ENCODE data around the gene CDH4.

Gene CDH4

GRCh38 chr20:61312925-61313324 lies 60.9 kb downstream of the CDH4 start:
- H3K4me3 ChIP-seq (ENCODE audit: low read length): no peak overlapping the region
- no peak for TF ChIP-seq CTCF (conservative IDR thresholded peaks at IDR 0.05; ENCODE audit: low read depth, low read length)
- no peak for DNase-seq (ENCODE audit: low read depth)

DNA sequence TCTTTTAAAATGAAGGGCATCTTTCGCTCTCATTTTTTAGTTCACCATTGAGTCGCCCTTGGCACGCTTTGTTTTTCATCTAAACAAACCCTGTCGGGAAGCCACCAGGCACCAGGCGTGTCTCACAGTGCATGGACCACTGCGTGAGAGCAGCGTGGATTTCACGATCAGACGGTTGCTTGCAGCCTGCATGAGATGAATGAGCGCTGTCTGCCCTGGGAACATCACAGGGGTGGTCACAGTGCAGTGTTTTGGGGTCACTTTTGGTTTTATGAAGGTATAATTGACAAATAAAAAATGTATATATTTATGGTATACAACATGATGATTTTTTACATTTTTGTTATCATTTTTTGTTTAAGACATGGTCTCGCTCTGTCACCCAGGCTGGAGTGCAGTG lies 61.3 kb downstream of the CDH4 start:
- no peak overlapping the region for H3K4me3 ChIP-seq (ENCODE audit: low read length)
- DNase-seq (ENCODE audit: low read depth): no peak
- TF ChIP-seq CTCF (conservative IDR thresholded peaks at IDR 0.05; ENCODE audit: low read depth, low read length): no peak

- DNase-seq (ENCODE audit: low read depth): no peak
- TF ChIP-seq CTCF (conservative IDR thresholded peaks at IDR 0.05; ENCODE audit: low read depth, low read length): no peak
- H3K4me3 ChIP-seq (ENCODE audit: low read length): no peak overlapping the region
These were observed 62.4 kb downstream of the CDH4 start for GRCh38 chr20:61314326-61315010.

DNA sequence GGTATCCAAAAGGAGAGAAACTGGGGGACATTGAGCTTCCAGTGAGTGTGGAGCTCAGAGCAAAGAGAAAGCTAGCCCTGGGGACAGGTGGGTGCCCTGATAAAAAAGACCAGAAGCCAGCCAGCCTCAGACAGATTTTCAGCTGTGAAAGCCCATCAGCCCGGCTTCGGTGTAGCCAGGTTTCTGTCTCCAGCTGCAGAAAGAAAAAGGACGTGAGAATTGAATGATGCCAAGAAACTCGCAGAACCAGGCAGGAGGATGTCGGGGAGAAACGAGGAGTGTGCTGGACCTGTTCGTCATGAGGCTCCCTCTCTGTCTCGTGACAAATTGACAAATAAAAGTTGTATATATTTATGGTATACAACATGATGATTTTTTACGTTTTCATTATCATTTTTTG lies 63.3 kb downstream of the CDH4 start:
- H3K4me3 ChIP-seq (ENCODE audit: low read length): no peak overlapping the region
- DNase-seq (ENCODE audit: low read depth): no peak
- TF ChIP-seq CTCF (conservative IDR thresholded peaks at IDR 0.05; ENCODE audit: low read depth, low read length): no peak

DNA sequence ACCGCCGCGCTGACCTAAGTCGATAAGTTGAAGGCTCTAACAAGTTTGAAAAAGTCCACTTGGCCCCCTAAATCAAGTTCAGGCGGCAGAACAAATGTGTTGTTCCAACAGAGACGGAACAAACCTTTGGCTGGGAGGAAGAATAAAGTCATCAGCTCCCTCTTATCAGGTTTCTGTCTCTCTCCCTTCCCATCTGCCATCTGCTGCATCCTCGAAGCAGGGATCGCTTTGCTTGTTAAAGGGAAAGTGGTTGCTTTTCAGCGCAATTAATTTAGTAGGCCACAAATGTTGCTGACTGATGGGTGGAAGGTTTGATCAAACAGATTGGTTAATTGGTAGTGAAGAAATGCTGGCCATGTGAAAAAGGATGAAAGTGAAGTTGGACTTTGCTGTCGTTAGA lies 64.3 kb downstream of the CDH4 start:
- no peak overlapping the region for H3K4me3 ChIP-seq (ENCODE audit: low read length)
- TF ChIP-seq CTCF (conservative IDR thresholded peaks at IDR 0.05; ENCODE audit: low read depth, low read length): no peak
- DNase-seq (ENCODE audit: low read depth): no peak

DNA sequence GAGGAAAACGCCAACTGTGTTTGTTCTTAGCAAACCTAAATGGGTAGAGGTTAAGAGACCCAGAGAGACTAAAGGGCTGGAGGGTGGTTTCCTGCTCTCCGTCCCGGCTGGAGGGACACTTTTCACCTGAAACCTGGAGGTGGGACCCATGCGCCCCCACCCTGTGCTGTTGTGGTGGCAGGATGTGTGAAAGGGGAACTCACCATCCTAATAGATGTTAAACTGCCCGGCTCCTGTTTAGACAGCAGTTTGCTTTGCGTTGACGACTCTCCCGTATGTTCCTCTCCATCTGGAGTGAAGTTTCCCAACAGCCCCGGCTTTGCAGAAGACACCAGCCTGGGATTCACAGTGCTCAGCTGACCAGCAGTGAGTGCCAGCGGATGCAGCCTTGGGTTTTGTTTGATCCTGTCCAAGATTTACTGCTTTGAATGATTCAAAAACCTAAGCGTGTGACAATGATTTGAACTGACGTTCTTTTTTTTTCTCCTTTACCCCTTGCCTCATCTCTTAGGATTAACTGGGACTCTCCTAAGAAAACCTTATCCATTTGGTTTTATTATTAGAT lies 66.0 kb downstream of the CDH4 start:
- no peak for TF ChIP-seq CTCF (conservative IDR thresholded peaks at IDR 0.05; ENCODE audit: low read depth, low read length)
- no peak overlapping the region for H3K4me3 ChIP-seq (ENCODE audit: low read length)
- no peak for DNase-seq (ENCODE audit: low read depth)
